WTC11 (cell line): ENCODE measurements around the gene UTP11. TPM values are rescaled to one million over a fixed set of nuclear protein-coding genes. Genes with fewer than 3 reads are reported as not detected.

Source experiments
- ATAC-seq: fragments of 200-7000 bp; cut with Tn5 transposase; 2 replicates; pipeline ENCODE4 v1.10.0; 2021; ENCODE audit warnings: mild to moderate bottlenecking, moderate library complexity
- CTCF ChIA-PET: fragments of 300-600 bp; sonication (Branson Sonifier 250); formaldehyde crosslinking; loops from one replicate; lab custom pipeline; 2021; ENCODE audit warnings: antibody characterized with exemption; lab: Charles Lee
- POLR2A ChIA-PET: fragments of 350-600 bp; sonication (Branson Sonifier 250); formaldehyde crosslinking; loops from one replicate; lab custom pipeline; 2021; ENCODE audit warnings: antibody characterized with exemption; lab: Charles Lee
- DNase-seq: peaks from one replicate; pipeline ENCODE4 v3.0.0; 2021; ENCODE audit warnings: low spot score
- H3K27ac Mint-ChIP-seq: 2 replicates; pipeline ENCODE4 v1.8.0; 2021; ENCODE audit warnings: mixed read lengths
- H3K27me3 Mint-ChIP-seq: 2 replicates; pipeline ENCODE4 v1.8.0; 2021; ENCODE audit warnings: low read depth, mild to moderate bottlenecking, moderate library complexity, mixed read lengths
- H3K36me3 Mint-ChIP-seq: 2 replicates; pipeline ENCODE4 v1.8.0; 2021; ENCODE audit warnings: mixed read lengths
- H3K4me1 Mint-ChIP-seq: 2 replicates; pipeline ENCODE4 v1.8.0; 2022; ENCODE audit warnings: mixed read lengths
- H3K4me3 Mint-ChIP-seq: 2 replicates; pipeline ENCODE4 v1.8.0; 2021; ENCODE audit warnings: mild to moderate bottlenecking, moderate library complexity, mixed read lengths
- H3K9me3 Mint-ChIP-seq: 2 replicates; pipeline ENCODE4 v1.8.0; 2021; ENCODE audit warnings: mixed read lengths
- ATF2 ChIP-seq: sonication (generic); formaldehyde crosslinking; IDR thresholded peaks from 2 replicates; pipeline ENCODE4 v1.8.1; 2022; ENCODE audit warnings: low read depth, missing genetic modification reagents, borderline replicate concordance
- ELF4 ChIP-seq: sonication (generic); formaldehyde crosslinking; IDR thresholded peaks from 2 replicates; pipeline ENCODE4 v1.8.1; 2022; ENCODE audit warnings: low read depth, mild to moderate bottlenecking, moderate library complexity, missing genetic modification reagents
- EMX1 ChIP-seq: fragments of 250-450 bp; sonication (Bioruptor Pico); IDR thresholded peaks from 2 replicates; pipeline ENCODE4 v1.8.0; 2021; ENCODE audit warnings: mild to moderate bottlenecking
- GRHL2 ChIP-seq: fragments of 250-450 bp; sonication (Bioruptor Pico); IDR thresholded peaks from 2 replicates; pipeline ENCODE4 v1.8.0; 2022; ENCODE audit warnings: mild to moderate bottlenecking, moderate library complexity; ENCODE audit not compliant: insufficient replicate concordance, severe bottlenecking
- NFE2L1 ChIP-seq: sonication (generic); formaldehyde crosslinking; IDR thresholded peaks from 2 replicates; pipeline ENCODE4 v1.8.1; 2023; ENCODE audit warnings: missing genetic modification reagents
- OVOL2 ChIP-seq: fragments of 250-450 bp; sonication (Bioruptor Pico); IDR thresholded peaks from 2 replicates; pipeline ENCODE4 v1.9.0; 2021; ENCODE audit warnings: mild to moderate bottlenecking, borderline replicate concordance
- PRRX2 ChIP-seq: fragments of 250-450 bp; sonication (Bioruptor Pico); IDR thresholded peaks from 2 replicates; pipeline ENCODE4 v1.8.0; 2021; ENCODE audit warnings: mild to moderate bottlenecking
- SMAD3 ChIP-seq: sonication (generic); formaldehyde crosslinking; IDR thresholded peaks from 2 replicates; pipeline ENCODE4 v1.8.0; 2022; ENCODE audit warnings: missing genetic modification reagents, mild to moderate bottlenecking, borderline replicate concordance
- SMAD4 ChIP-seq: sonication (generic); formaldehyde crosslinking; IDR thresholded peaks from 2 replicates; pipeline ENCODE4 v1.8.0; 2022; ENCODE audit warnings: mild to moderate bottlenecking, missing genetic modification reagents
- TCF7 ChIP-seq: sonication (generic); formaldehyde crosslinking; IDR thresholded peaks from 2 replicates; pipeline ENCODE4 v1.8.0; 2022; ENCODE audit warnings: mild to moderate bottlenecking, low read depth, missing genetic modification reagents, moderate library complexity
- TEAD1 ChIP-seq: sonication (generic); formaldehyde crosslinking; IDR thresholded peaks from 2 replicates; pipeline ENCODE4 v1.8.0; 2022; ENCODE audit warnings: mild to moderate bottlenecking, missing genetic modification reagents
- TP53 ChIP-seq: sonication (generic); formaldehyde crosslinking; IDR thresholded peaks from 2 replicates; pipeline ENCODE4 v1.8.1; 2023; ENCODE audit warnings: mild to moderate bottlenecking, missing genetic modification reagents
- ZBTB21 ChIP-seq: sonication (generic); formaldehyde crosslinking; IDR thresholded peaks from 2 replicates; pipeline ENCODE4 v1.8.1; 2023; ENCODE audit warnings: mild to moderate bottlenecking, missing genetic modification reagents, borderline replicate concordance
- ZNF219 ChIP-seq: sonication (generic); formaldehyde crosslinking; IDR thresholded peaks from 2 replicates; pipeline ENCODE4 v1.8.0; 2023; ENCODE audit warnings: missing genetic modification reagents, mild to moderate bottlenecking, borderline replicate concordance
- ZNF396 ChIP-seq: fragments of 250-450 bp; sonication (Bioruptor Pico); IDR thresholded peaks from 2 replicates; pipeline ENCODE4 v1.8.0; 2021; ENCODE audit warnings: mild to moderate bottlenecking, moderate library complexity, borderline replicate concordance
- ZSCAN18 ChIP-seq: fragments of 250-450 bp; sonication (Bioruptor Pico); IDR thresholded peaks from 2 replicates; pipeline ENCODE4 v2.1.2; 2022; ENCODE audit warnings: mild to moderate bottlenecking, moderate library complexity
- total RNA-seq: library from RNA; stranded (reverse); gene quantifications from 3 replicates; pipeline ENCODE4 v1.2.3, GENCODE V29; 2021
- TF ChIP-seq, protein P1 (sequence below): sonication (generic); formaldehyde crosslinking; IDR thresholded peaks from 2 replicates; pipeline ENCODE4 v1.8.1; 2022; ENCODE audit warnings: mild to moderate bottlenecking, moderate library complexity, missing genetic modification reagents
- TF ChIP-seq, protein P2 (sequence below): sonication (generic); formaldehyde crosslinking; IDR thresholded peaks from 2 replicates; pipeline ENCODE4 v1.8.0; 2022; ENCODE audit warnings: missing genetic modification reagents
- TF ChIP-seq, protein P3 (sequence below): sonication (generic); formaldehyde crosslinking; IDR thresholded peaks from 2 replicates; pipeline ENCODE4 v1.8.1; 2023; ENCODE audit warnings: mild to moderate bottlenecking, moderate library complexity, missing genetic modification reagents

UTP11 gene
- total RNA-seq, 1 experiment from 2014 or later, result 42.2 TPM

GRCh38 chr1:38055965-38056364, 43.4 kb downstream of the UTP11 start:
- H3K4me1 Mint-ChIP-seq, result peaks cover 45% of the 10 kb centered on the region
- no peak for DNase-seq

More at GRCh38 chr1:38055965-38056364, 43.4 kb downstream of the UTP11 start:
- Mint-ChIP-seq H3K27ac (no peak overlapping the region), H3K36me3 (no peaks in the 10 kb centered on the region), H3K9me3 (no peaks in the 10 kb centered on the region), H3K4me3 (no peak overlapping the region), H3K27me3 (no peaks in the 10 kb centered on the region)
- CTCF ChIA-PET, result interaction anchor here (3.1 kb wide), 1 partner anchor 16 kb away, joined by 12 read pairs; no protein-coding TSS in a partner anchor
- ATAC-seq, result no peak
- TF ChIP-seq TCF7 (CRISPR knock-in tag), result no peak
- TF ChIP-seq SMAD4 (CRISPR knock-in tag), result no peak
- no peak for TF ChIP-seq TEAD1 (CRISPR knock-in tag)
- TF ChIP-seq ELF4 (CRISPR knock-in tag), result no peak
- TF ChIP-seq GRHL2, result no peak
- no peak for TF ChIP-seq ZSCAN18 (CRISPR knock-in tag)
- no peak for TF ChIP-seq ATF2 (CRISPR knock-in tag)
- TF ChIP-seq NFE2L1 (CRISPR knock-in tag), result no peak
- no peak for TF ChIP-seq ZBTB21 (CRISPR knock-in tag)
- TF ChIP-seq ZNF396, result no peak
- TF ChIP-seq, protein P1, sequence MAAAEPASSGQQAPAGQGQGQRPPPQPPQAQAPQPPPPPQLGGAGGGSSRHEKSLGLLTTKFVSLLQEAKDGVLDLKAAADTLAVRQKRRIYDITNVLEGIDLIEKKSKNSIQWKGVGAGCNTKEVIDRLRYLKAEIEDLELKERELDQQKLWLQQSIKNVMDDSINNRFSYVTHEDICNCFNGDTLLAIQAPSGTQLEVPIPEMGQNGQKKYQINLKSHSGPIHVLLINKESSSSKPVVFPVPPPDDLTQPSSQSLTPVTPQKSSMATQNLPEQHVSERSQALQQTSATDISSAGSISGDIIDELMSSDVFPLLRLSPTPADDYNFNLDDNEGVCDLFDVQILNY (CRISPR knock-in tag), result no peak
- TF ChIP-seq, protein P2, sequence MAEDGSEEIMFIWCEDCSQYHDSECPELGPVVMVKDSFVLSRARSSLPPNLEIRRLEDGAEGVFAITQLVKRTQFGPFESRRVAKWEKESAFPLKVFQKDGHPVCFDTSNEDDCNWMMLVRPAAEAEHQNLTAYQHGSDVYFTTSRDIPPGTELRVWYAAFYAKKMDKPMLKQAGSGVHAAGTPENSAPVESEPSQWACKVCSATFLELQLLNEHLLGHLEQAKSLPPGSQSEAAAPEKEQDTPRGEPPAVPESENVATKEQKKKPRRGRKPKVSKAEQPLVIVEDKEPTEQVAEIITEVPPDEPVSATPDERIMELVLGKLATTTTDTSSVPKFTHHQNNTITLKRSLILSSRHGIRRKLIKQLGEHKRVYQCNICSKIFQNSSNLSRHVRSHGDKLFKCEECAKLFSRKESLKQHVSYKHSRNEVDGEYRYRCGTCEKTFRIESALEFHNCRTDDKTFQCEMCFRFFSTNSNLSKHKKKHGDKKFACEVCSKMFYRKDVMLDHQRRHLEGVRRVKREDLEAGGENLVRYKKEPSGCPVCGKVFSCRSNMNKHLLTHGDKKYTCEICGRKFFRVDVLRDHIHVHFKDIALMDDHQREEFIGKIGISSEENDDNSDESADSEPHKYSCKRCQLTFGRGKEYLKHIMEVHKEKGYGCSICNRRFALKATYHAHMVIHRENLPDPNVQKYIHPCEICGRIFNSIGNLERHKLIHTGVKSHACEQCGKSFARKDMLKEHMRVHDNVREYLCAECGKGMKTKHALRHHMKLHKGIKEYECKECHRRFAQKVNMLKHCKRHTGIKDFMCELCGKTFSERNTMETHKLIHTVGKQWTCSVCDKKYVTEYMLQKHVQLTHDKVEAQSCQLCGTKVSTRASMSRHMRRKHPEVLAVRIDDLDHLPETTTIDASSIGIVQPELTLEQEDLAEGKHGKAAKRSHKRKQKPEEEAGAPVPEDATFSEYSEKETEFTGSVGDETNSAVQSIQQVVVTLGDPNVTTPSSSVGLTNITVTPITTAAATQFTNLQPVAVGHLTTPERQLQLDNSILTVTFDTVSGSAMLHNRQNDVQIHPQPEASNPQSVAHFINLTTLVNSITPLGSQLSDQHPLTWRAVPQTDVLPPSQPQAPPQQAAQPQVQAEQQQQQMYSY (CRISPR knock-in tag), result no peak
- no peak for TF ChIP-seq PRRX2
- TF ChIP-seq EMX1 (CRISPR knock-in tag), result no peak
- TF ChIP-seq ZNF219 (CRISPR knock-in tag), result no peak
- TF ChIP-seq, protein P3, sequence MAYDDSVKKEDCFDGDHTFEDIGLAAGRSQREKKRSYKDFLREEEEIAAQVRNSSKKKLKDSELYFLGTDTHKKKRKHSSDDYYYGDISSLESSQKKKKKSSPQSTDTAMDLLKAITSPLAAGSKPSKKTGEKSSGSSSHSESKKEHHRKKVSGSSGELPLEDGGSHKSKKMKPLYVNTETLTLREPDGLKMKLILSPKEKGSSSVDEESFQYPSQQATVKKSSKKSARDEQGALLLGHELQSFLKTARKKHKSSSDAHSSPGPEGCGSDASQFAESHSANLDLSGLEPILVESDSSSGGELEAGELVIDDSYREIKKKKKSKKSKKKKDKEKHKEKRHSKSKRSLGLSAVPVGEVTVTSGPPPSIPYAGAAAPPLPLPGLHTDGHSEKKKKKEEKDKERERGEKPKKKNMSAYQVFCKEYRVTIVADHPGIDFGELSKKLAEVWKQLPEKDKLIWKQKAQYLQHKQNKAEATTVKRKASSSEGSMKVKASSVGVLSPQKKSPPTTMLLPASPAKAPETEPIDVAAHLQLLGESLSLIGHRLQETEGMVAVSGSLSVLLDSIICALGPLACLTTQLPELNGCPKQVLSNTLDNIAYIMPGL (CRISPR knock-in tag), result no peak
- no peak for TF ChIP-seq TP53 (CRISPR knock-in tag)
- no peak for TF ChIP-seq SMAD3
- no peak for TF ChIP-seq OVOL2 (CRISPR knock-in tag)
- POLR2A ChIA-PET, result no interaction called here
